Panc1 (cell line): ENCODE results near the gene PDP2. TPM values are rescaled to one million over a fixed set of nuclear protein-coding genes. Genes with fewer than 3 reads are reported as not detected.

Experiments
- ATAC-seq: fragments of 200-7000 bp; cut with Tn5 transposase; 2 replicates; pipeline ENCODE4 v1.9.1; 2020; ENCODE audit warnings: mild to moderate bottlenecking, moderate library complexity
- BruUV-seq: library from RNA; stranded (reverse); fragments of 400-500 nt; replicated peaks from 2 replicates; lab custom pipeline; 2021; lab: Mats Ljungman, UMichigan
- CTCF ChIA-PET: fragments of 300-600 bp; sonication (Branson Sonifier 250); formaldehyde crosslinking; loops from one replicate; lab custom pipeline; 2022; ENCODE audit warnings: antibody characterized with exemption; lab: Charles Lee
- POLR2A ChIA-PET: fragments of 300-600 bp; sonication (Branson Sonifier 250); formaldehyde crosslinking; loops from one replicate; lab custom pipeline; 2022; ENCODE audit warnings: antibody characterized with exemption; lab: Charles Lee
- DNase-seq: peaks from one replicate; pipeline ENCODE4 v3.0.0-alpha.2; 2010; ENCODE audit warnings: low read depth, low spot score
- H3K27ac ChIP-seq: 2 replicates; pipeline ENCODE4 v1.5.1; 2011; ENCODE audit warnings: mild to moderate bottlenecking, low read length, inconsistent platforms
- H3K27me3 ChIP-seq: fragments of 200-500 bp; sonication (Bioruptor generic); 2 replicates; pipeline ENCODE4 v1.6.0; 2014; ENCODE audit warnings: low read length, inconsistent platforms; ENCODE audit not compliant: control insufficient read depth, insufficient read depth
- H3K36me3 ChIP-seq: fragments of 200-500 bp; sonication (Bioruptor generic); 2 replicates; pipeline ENCODE4 v1.5.1; 2014; ENCODE audit warnings: inconsistent platforms, mild to moderate bottlenecking, low read length, moderate library complexity; ENCODE audit not compliant: control insufficient read depth, insufficient read depth
- H3K4me1 ChIP-seq: 2 replicates; pipeline ENCODE4 v1.5.1; 2011; ENCODE audit warnings: inconsistent platforms, mild to moderate bottlenecking, low read length, moderate library complexity; ENCODE audit not compliant: control insufficient read depth, insufficient read depth
- H3K4me3 ChIP-seq, 2 experiments: 2 replicates each; pipeline ENCODE4 v1.5.1; 2011 to 2012; ENCODE audit warnings: low read depth in 2 of 2, low read length in 2 of 2, mild to moderate bottlenecking in 2 of 2, inconsistent platforms in 1 of 2, moderate library complexity in 1 of 2
- H3K9me3 ChIP-seq: fragments of 200-500 bp; sonication (Bioruptor generic); 2 replicates; pipeline ENCODE4 v1.5.1; 2014; ENCODE audit warnings: low read depth, mild to moderate bottlenecking, inconsistent platforms, low read length, moderate library complexity; ENCODE audit not compliant: control insufficient read depth, insufficient read depth
- POLR2AphosphoS5 ChIP-seq: IDR thresholded peaks from 2 replicates; pipeline ENCODE4 v1.6.1; 2012; ENCODE audit warnings: mild to moderate bottlenecking, low read depth, low read length, moderate library complexity
- SIN3A ChIP-seq: IDR thresholded peaks from 2 replicates; pipeline ENCODE4 v1.6.1; 2012; ENCODE audit warnings: low read depth, mild to moderate bottlenecking, low read length, moderate library complexity, borderline replicate concordance; ENCODE audit not compliant: insufficient read depth
- TCF7L2 ChIP-seq: IDR thresholded peaks from 2 replicates; pipeline ENCODE4 v1.6.1; 2011; ENCODE audit warnings: mild to moderate bottlenecking, low read depth, low read length, inconsistent platforms
- in situ Hi-C: cut with HindIII; loops from 2 replicates; pipeline ENCODE4 v1.10.0; 2016; ENCODE audit warnings: low sequenced_read_pairs, low pct_unique_long_range_greater_than_20kb
- intact Hi-C: fragments of 100-400 bp; cut with micrococcal nuclease; formaldehyde crosslinking; loops from one replicate; pipeline ENCODE4 v1.10.0; 2022; ENCODE audit not compliant: unreplicated experiment
- total RNA-seq: library from RNA; stranded (reverse); gene quantifications from one replicate; pipeline ENCODE4 v1.2.1, GENCODE V29; 2021; ENCODE audit not compliant: unreplicated experiment
- TF ChIP-seq, protein P1 (sequence below): fragments of 450-650 bp; IDR thresholded peaks from 2 replicates; pipeline ENCODE4 v1.5.1; 2017; ENCODE audit warnings: mild to moderate bottlenecking
- TF ChIP-seq, protein P2 (sequence below), 2 experiments: IDR thresholded peaks; 2 replicates each; pipeline ENCODE4 v1.6.1; 2011 to 2012; ENCODE audit warnings: low read depth in 2 of 2, control low read depth in 1 of 2, low read length in 1 of 2, mild to moderate bottlenecking in 1 of 2, moderate library complexity in 1 of 2; ENCODE audit not compliant: insufficient read depth in 1 of 2

PDP2 gene
- total RNA-seq, 1 experiment from 2014 or later = 15.9 TPM

DNA sequence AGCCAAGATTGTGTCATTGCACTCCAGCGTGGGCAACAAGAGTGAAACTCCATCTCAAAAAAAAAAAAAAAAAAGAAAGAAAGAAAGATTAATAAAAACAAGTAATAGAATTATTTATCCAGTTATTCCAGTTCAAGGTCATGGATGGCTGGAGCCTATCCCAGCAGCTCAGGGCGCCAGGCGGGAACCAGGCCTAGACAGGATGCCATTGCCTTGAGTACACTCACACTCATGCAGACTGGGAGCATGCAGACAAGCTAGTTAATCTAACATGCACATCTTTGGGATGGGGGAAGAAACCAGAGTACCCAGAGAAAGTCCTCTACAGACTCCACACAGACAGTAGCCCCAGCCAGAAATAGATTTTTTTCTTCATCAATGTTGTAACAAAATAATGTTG, 17.9 kb downstream of the PDP2 start:
- peaks cover 9% of the 10 kb centered on the region for H3K4me1 ChIP-seq
- no TSS peak for BruUV-seq
- TF ChIP-seq POLR2AphosphoS5 (no peak), SIN3A (no peak), TCF7L2 (no peak)
- TF ChIP-seq, protein P1, sequence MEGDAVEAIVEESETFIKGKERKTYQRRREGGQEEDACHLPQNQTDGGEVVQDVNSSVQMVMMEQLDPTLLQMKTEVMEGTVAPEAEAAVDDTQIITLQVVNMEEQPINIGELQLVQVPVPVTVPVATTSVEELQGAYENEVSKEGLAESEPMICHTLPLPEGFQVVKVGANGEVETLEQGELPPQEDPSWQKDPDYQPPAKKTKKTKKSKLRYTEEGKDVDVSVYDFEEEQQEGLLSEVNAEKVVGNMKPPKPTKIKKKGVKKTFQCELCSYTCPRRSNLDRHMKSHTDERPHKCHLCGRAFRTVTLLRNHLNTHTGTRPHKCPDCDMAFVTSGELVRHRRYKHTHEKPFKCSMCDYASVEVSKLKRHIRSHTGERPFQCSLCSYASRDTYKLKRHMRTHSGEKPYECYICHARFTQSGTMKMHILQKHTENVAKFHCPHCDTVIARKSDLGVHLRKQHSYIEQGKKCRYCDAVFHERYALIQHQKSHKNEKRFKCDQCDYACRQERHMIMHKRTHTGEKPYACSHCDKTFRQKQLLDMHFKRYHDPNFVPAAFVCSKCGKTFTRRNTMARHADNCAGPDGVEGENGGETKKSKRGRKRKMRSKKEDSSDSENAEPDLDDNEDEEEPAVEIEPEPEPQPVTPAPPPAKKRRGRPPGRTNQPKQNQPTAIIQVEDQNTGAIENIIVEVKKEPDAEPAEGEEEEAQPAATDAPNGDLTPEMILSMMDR = no peak
- TF ChIP-seq, protein P2, sequence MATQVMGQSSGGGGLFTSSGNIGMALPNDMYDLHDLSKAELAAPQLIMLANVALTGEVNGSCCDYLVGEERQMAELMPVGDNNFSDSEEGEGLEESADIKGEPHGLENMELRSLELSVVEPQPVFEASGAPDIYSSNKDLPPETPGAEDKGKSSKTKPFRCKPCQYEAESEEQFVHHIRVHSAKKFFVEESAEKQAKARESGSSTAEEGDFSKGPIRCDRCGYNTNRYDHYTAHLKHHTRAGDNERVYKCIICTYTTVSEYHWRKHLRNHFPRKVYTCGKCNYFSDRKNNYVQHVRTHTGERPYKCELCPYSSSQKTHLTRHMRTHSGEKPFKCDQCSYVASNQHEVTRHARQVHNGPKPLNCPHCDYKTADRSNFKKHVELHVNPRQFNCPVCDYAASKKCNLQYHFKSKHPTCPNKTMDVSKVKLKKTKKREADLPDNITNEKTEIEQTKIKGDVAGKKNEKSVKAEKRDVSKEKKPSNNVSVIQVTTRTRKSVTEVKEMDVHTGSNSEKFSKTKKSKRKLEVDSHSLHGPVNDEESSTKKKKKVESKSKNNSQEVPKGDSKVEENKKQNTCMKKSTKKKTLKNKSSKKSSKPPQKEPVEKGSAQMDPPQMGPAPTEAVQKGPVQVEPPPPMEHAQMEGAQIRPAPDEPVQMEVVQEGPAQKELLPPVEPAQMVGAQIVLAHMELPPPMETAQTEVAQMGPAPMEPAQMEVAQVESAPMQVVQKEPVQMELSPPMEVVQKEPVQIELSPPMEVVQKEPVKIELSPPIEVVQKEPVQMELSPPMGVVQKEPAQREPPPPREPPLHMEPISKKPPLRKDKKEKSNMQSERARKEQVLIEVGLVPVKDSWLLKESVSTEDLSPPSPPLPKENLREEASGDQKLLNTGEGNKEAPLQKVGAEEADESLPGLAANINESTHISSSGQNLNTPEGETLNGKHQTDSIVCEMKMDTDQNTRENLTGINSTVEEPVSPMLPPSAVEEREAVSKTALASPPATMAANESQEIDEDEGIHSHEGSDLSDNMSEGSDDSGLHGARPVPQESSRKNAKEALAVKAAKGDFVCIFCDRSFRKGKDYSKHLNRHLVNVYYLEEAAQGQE (IDR thresholded peaks at IDR 0.05; ENCODE audit: insufficient read depth in 1 of 2, low read depth in 2 of 2, low read length in 1 of 2) = no peak
- in situ Hi-C loops (no loop called here), intact Hi-C loops (loop anchor here (5.0 kb wide), 1 partner anchor 49 kb away; no protein-coding TSS in a partner anchor)
- ATAC-seq = no peak
- ChIA-PET POLR2A (no interaction called here), CTCF (no interaction called here)
- H3K9me3 ChIP-seq = no peaks in the 10 kb centered on the region
- no peak overlapping the region for H3K27ac ChIP-seq
- no peaks in the 10 kb centered on the region for H3K36me3 ChIP-seq
- no peak overlapping the region for H3K4me3 ChIP-seq
- no peak for DNase-seq
- H3K27me3 ChIP-seq = no peaks in the 10 kb centered on the region

DNA sequence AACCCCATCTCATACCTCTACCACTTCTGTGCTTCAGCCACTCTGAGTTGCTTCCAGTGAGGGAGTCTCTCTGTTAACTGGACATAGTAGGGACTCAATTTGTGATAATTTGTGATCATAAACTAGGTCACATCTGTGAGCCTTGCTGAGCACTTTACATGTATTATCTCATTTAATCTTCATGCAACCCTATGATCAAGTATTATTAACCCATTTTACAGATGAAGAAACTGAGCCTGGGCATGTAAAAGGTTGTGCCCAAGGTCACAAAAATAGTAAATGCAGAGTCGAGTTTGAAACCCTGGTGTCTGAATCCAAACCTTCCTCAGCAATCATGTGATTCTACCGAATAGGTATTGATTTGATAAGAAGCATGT, 18.6 kb downstream of the PDP2 start:
- Histone ChIP-seq H3K4me3 (no peak overlapping the region), H3K27me3 (no peaks in the 10 kb centered on the region), H3K9me3 (no peaks in the 10 kb centered on the region), H3K36me3 (no peaks in the 10 kb centered on the region), H3K27ac (no peak overlapping the region), H3K4me1 (peaks cover 9% of the 10 kb centered on the region)
- TF ChIP-seq POLR2AphosphoS5 (no peak), SIN3A (no peak), TCF7L2 (no peak)
- TF ChIP-seq, protein P2 (IDR thresholded peaks at IDR 0.05; ENCODE audit: insufficient read depth in 1 of 2, low read depth in 2 of 2, low read length in 1 of 2) = no peak
- TF ChIP-seq, protein P1 = no peak
- POLR2A ChIA-PET = no interaction called here
- intact Hi-C loops (loop anchor here (5.0 kb wide), 1 partner anchor 48 kb away; no protein-coding TSS in a partner anchor), in situ Hi-C loops (no loop called here)
- no TSS peak for BruUV-seq
- DNase-seq (no peak), ATAC-seq (no peak)
- CTCF ChIA-PET = no interaction called here
